ENCODE data around the gene INO80.

The INO80 gene

DNA sequence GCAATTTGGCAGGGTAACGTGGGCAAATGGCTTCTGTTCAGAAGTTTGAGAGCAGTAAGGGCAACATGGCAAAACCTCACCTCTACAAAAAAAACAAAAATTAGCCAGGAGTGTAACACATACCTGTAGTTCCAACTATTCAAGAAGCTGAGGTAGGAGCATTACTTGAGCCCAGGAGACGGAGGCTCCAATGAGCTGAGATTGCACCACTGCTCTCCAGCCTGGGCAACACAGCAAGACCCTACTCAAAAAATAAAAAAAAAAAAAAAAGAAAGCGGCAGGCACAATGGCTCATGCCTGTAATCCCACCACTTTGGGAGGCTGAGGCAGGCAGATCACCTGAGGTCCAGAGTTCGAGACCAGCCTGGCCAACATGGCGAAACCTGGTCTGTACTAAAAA lies 5.9 kb upstream of the INO80 start:
- H2BK12ac ChIP-seq (ENCODE audit: low read length in 2 of 2), result no peak overlapping the region
- H2BK120ac ChIP-seq (ENCODE audit: low read depth, low read length), result no peak overlapping the region
- H4K91ac ChIP-seq (ENCODE audit: low read length), result no peak overlapping the region
- H3K27me3 ChIP-seq (ENCODE audit: control insufficient read depth in 1 of 2, insufficient read depth in 1 of 2, low read length in 2 of 2), result peaks cover 0 to 7% of the 10 kb centered on the region in 2 experiments
- no peak overlapping the region for H3K4ac ChIP-seq (ENCODE audit: low read depth in 1 of 2, low read length in 2 of 2)
- no peak overlapping the region for H3K23ac ChIP-seq (ENCODE audit: low read length in 2 of 2)
- no peak overlapping the region for H2AFZ ChIP-seq (ENCODE audit: low read depth, low read length)
- 90% methylated on average over 5 of the region's 5 CpGs for WGBS
- no peak overlapping the region for H3K9ac ChIP-seq (ENCODE audit: low read length)
- no peak overlapping the region for H3K18ac ChIP-seq (ENCODE audit: low read depth in 1 of 2, low read length in 2 of 2)
- no peak overlapping the region for H3K4me3 ChIP-seq (ENCODE audit: insufficient read depth in 1 of 2, low read depth in 1 of 2, low read length in 2 of 2)
- no peak overlapping the region for H4K8ac ChIP-seq (ENCODE audit: low read length)
- H3K4me2 ChIP-seq (ENCODE audit: low read length, poor library complexity, severe bottlenecking), result no peak overlapping the region
- no peak for DNase-seq
- H3K4me1 ChIP-seq (ENCODE audit: control insufficient read depth, insufficient read depth, low read depth, low read length), result peaks cover 3% of the 10 kb centered on the region
- H2BK5ac ChIP-seq (ENCODE audit: low read depth, low read length, poor library complexity, severe bottlenecking), result no peak overlapping the region
- no peak overlapping the region for H2BK15ac ChIP-seq (ENCODE audit: low read depth, poor library complexity, severe bottlenecking)
- H3K36me3 ChIP-seq (ENCODE audit: control insufficient read depth in 1 of 2, insufficient read depth in 2 of 2, low read depth in 1 of 2, low read length in 2 of 2), result no peaks in the 10 kb centered on the region
- no peak overlapping the region for H3K14ac ChIP-seq (ENCODE audit: low read length in 2 of 2)
- H3K27ac ChIP-seq (ENCODE audit: low read length, poor library complexity, severe bottlenecking), result no peak overlapping the region
- no peak overlapping the region for H2AK5ac ChIP-seq (ENCODE audit: low read length, severe bottlenecking)
- H3K9me3 ChIP-seq (ENCODE audit: control insufficient read depth, low read length), result no peaks in the 10 kb centered on the region
- peaks cover under 1% of the 10 kb centered on the region for H3K79me1 ChIP-seq (replicated peaks; ENCODE audit: low read length, poor library complexity, severe bottlenecking)

DNA sequence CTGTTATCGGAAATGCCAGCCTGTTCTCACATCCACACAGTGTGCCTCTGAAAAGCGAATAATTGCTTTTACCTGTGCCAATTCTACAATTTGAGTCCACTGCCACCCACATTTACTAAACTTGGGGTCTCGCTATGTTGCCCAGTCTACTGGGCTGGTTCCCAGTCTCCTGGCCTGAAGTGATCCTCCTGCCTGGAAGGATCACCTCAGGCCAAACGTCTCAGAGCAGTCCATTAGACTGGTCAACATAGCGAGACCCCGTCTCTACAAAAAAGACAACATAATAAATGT lies 827 bp upstream of the INO80 start:
- no peak for DNase-seq
- peak overlapping the region; percentile 64 for H3K27ac ChIP-seq (ENCODE audit: low read length, poor library complexity, severe bottlenecking)
- no peak overlapping the region for H2AFZ ChIP-seq (ENCODE audit: low read depth, low read length)
- H3K27me3 ChIP-seq (ENCODE audit: control insufficient read depth in 1 of 2, insufficient read depth in 1 of 2, low read length in 2 of 2), result no peaks in the 10 kb centered on the region
- peak overlapping the region; percentile 94 for H3K9ac ChIP-seq (ENCODE audit: low read length)
- H3K4me3 ChIP-seq (ENCODE audit: insufficient read depth in 1 of 2, low read depth in 1 of 2, low read length in 2 of 2), result peak overlapping the region; percentile 30 to 83
- H3K23ac ChIP-seq (ENCODE audit: low read length in 2 of 2), result no peak overlapping the region
- H3K4me1 ChIP-seq (ENCODE audit: control insufficient read depth, insufficient read depth, low read depth, low read length), result peaks cover 6% of the 10 kb centered on the region
- peak overlapping the region; percentile 65 for H2BK120ac ChIP-seq (ENCODE audit: low read depth, low read length)
- H2BK12ac ChIP-seq (ENCODE audit: low read length in 2 of 2), result peak overlapping the region in 1 of 2 experiments; percentile 47
- H2BK15ac ChIP-seq (ENCODE audit: low read depth, poor library complexity, severe bottlenecking), result no peak overlapping the region
- H3K36me3 ChIP-seq (ENCODE audit: control insufficient read depth in 1 of 2, insufficient read depth in 2 of 2, low read depth in 1 of 2, low read length in 2 of 2), result peaks cover 0 to 5% of the 10 kb centered on the region in 2 experiments
- peak overlapping the region; percentile 52 to 91 for H3K4ac ChIP-seq (ENCODE audit: low read depth in 1 of 2, low read length in 2 of 2)
- WGBS, result 70% methylated on average over 3 of the region's 6 CpGs
- no peaks in the 10 kb centered on the region for H3K9me3 ChIP-seq (ENCODE audit: control insufficient read depth, low read length)
- peak overlapping the region in 1 of 2 experiments; percentile 62 for H3K14ac ChIP-seq (ENCODE audit: low read length in 2 of 2)
- H2BK5ac ChIP-seq (ENCODE audit: low read depth, low read length, poor library complexity, severe bottlenecking), result no peak overlapping the region
- H3K18ac ChIP-seq (ENCODE audit: low read depth in 1 of 2, low read length in 2 of 2), result peak overlapping the region; percentile 6 to 53
- H2AK5ac ChIP-seq (ENCODE audit: low read length, severe bottlenecking), result peak overlapping the region; percentile 97
- peak overlapping the region; percentile 72 for H3K4me2 ChIP-seq (ENCODE audit: low read length, poor library complexity, severe bottlenecking)
- peaks cover 4% of the 10 kb centered on the region for H3K79me1 ChIP-seq (replicated peaks; ENCODE audit: low read length, poor library complexity, severe bottlenecking)
- peak overlapping the region; percentile 62 for H4K91ac ChIP-seq (ENCODE audit: low read length)
- peak overlapping the region; percentile 98 for H4K8ac ChIP-seq (ENCODE audit: low read length)

DNA sequence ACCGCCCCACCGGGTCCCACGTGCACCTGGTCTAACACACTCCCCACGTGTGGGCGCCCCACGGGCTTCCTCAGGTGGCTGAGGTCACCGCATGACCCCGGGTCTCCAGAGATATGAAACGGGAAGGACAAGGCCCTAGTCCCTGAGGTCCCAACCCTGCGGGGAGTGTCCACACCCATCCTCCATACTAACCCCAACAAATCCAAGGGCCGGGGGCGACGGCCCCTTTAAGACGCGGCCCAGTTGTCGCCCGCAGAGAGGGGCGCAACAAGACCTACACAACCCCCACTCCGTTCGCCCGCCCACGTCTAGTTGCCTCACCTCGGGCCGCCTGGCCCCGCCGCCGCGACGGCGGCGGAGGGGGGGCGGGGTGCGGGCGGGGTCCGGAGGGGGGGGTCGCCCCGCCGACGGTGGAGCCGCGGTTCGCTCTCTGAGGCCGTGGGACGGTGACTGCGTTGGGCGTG lies 396 bp downstream of the INO80 start:
- H3K4me1 ChIP-seq (ENCODE audit: control insufficient read depth, insufficient read depth, low read depth, low read length), result peaks cover 6% of the 10 kb centered on the region
- peak overlapping the region in 1 of 2 experiments; percentile 37 for H2BK12ac ChIP-seq (ENCODE audit: low read length in 2 of 2)
- peak overlapping the region; percentile 83 to 100 for H3K4me3 ChIP-seq (ENCODE audit: insufficient read depth in 1 of 2, low read depth in 1 of 2, low read length in 2 of 2)
- H3K36me3 ChIP-seq (ENCODE audit: control insufficient read depth in 1 of 2, insufficient read depth in 2 of 2, low read depth in 1 of 2, low read length in 2 of 2), result peaks cover 0 to 5% of the 10 kb centered on the region in 2 experiments
- peak overlapping the region in 1 of 2 experiments; percentile 100 for H3K14ac ChIP-seq (ENCODE audit: low read length in 2 of 2)
- peak overlapping the region; percentile 99 for H2BK5ac ChIP-seq (ENCODE audit: low read depth, low read length, poor library complexity, severe bottlenecking)
- no peaks in the 10 kb centered on the region for H3K9me3 ChIP-seq (ENCODE audit: control insufficient read depth, low read length)
- H3K18ac ChIP-seq (ENCODE audit: low read depth in 1 of 2, low read length in 2 of 2), result peak overlapping the region; percentile 100
- peak overlapping the region; percentile 98 for H2BK15ac ChIP-seq (ENCODE audit: low read depth, poor library complexity, severe bottlenecking)
- H4K8ac ChIP-seq (ENCODE audit: low read length), result peak overlapping the region; percentile 100
- DNase-seq, result peak; percentile 72
- H2AFZ ChIP-seq (ENCODE audit: low read depth, low read length), result peak overlapping the region; percentile 98
- H4K91ac ChIP-seq (ENCODE audit: low read length), result peak overlapping the region; percentile 100
- H3K23ac ChIP-seq (ENCODE audit: low read length in 2 of 2), result peak overlapping the region in 1 of 2 experiments; percentile 99
- peak overlapping the region; percentile 100 for H2BK120ac ChIP-seq (ENCODE audit: low read depth, low read length)
- peak overlapping the region; percentile 94 for H3K9ac ChIP-seq (ENCODE audit: low read length)
- peak overlapping the region; percentile 91 for H2AK5ac ChIP-seq (ENCODE audit: low read length, severe bottlenecking)
- peak overlapping the region; percentile 62 for H3K4me2 ChIP-seq (ENCODE audit: low read length, poor library complexity, severe bottlenecking)
- under 1% methylated on average over 15 of the region's 46 CpGs for WGBS
- peaks cover 7% of the 10 kb centered on the region for H3K79me1 ChIP-seq (replicated peaks; ENCODE audit: low read length, poor library complexity, severe bottlenecking)
- H3K4ac ChIP-seq (ENCODE audit: low read depth in 1 of 2, low read length in 2 of 2), result peak overlapping the region; percentile 98 to 100
- H3K27me3 ChIP-seq (ENCODE audit: control insufficient read depth in 1 of 2, insufficient read depth in 1 of 2, low read length in 2 of 2), result no peaks in the 10 kb centered on the region
- H3K27ac ChIP-seq (ENCODE audit: low read length, poor library complexity, severe bottlenecking), result peak overlapping the region; percentile 91

DNA sequence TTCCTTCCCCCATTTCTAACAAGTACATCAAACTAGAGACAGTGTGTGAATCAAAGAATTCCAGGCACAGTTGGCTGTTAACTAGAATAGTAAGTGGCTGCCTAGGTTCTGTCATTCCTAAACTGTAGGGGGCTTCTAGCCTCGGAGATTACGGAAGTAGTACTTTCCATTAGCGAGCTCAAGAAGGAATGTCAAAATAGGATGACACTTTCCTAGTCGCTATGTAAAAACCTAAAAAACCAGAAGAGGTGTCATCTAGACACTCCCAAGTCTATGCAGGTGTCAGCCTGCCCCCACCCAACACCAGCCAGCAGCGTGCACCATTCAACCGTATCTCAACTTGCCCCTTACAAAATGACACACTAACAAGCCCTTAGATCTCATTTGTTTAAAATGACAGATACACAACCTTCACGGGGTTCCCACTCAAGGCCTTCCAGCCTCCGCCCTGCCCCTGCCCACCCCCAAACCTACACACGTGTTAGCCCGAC lies 874 bp downstream of the INO80 start:
- peak overlapping the region in 1 of 2 experiments; percentile 6 for H2BK12ac ChIP-seq (ENCODE audit: low read length in 2 of 2)
- DNase-seq, result peak; percentile 69
- H3K4ac ChIP-seq (ENCODE audit: low read depth in 1 of 2, low read length in 2 of 2), result peak overlapping the region; percentile 60 to 62
- peak overlapping the region; percentile 100 for H2BK120ac ChIP-seq (ENCODE audit: low read depth, low read length)
- H3K27ac ChIP-seq (ENCODE audit: low read length, poor library complexity, severe bottlenecking), result peak overlapping the region; percentile 91
- peaks cover 10% of the 10 kb centered on the region for H3K79me1 ChIP-seq (replicated peaks; ENCODE audit: low read length, poor library complexity, severe bottlenecking)
- under 1% methylated on average over 10 of the region's 10 CpGs for WGBS
- H2AFZ ChIP-seq (ENCODE audit: low read depth, low read length), result peak overlapping the region; percentile 33
- H2AK5ac ChIP-seq (ENCODE audit: low read length, severe bottlenecking), result peak overlapping the region; percentile 91
- H4K8ac ChIP-seq (ENCODE audit: low read length), result peak overlapping the region; percentile 61
- H4K91ac ChIP-seq (ENCODE audit: low read length), result peak overlapping the region; percentile 86
- peak overlapping the region; percentile 67 to 86 for H3K18ac ChIP-seq (ENCODE audit: low read depth in 1 of 2, low read length in 2 of 2)
- peak overlapping the region; percentile 94 for H2BK15ac ChIP-seq (ENCODE audit: low read depth, poor library complexity, severe bottlenecking)
- H3K9me3 ChIP-seq (ENCODE audit: control insufficient read depth, low read length), result no peaks in the 10 kb centered on the region
- no peak overlapping the region for H3K23ac ChIP-seq (ENCODE audit: low read length in 2 of 2)
- H3K27me3 ChIP-seq (ENCODE audit: control insufficient read depth in 1 of 2, insufficient read depth in 1 of 2, low read length in 2 of 2), result no peaks in the 10 kb centered on the region
- H3K36me3 ChIP-seq (ENCODE audit: control insufficient read depth in 1 of 2, insufficient read depth in 2 of 2, low read depth in 1 of 2, low read length in 2 of 2), result peaks cover 0 to 8% of the 10 kb centered on the region in 2 experiments
- peak overlapping the region; percentile 83 to 100 for H3K4me3 ChIP-seq (ENCODE audit: insufficient read depth in 1 of 2, low read depth in 1 of 2, low read length in 2 of 2)
- H3K4me2 ChIP-seq (ENCODE audit: low read length, poor library complexity, severe bottlenecking), result peak overlapping the region; percentile 62
- no peak overlapping the region for H3K14ac ChIP-seq (ENCODE audit: low read length in 2 of 2)
- peak overlapping the region; percentile 77 for H2BK5ac ChIP-seq (ENCODE audit: low read depth, low read length, poor library complexity, severe bottlenecking)
- peak overlapping the region; percentile 94 for H3K9ac ChIP-seq (ENCODE audit: low read length)
- H3K4me1 ChIP-seq (ENCODE audit: control insufficient read depth, insufficient read depth, low read depth, low read length), result peaks cover 6% of the 10 kb centered on the region
